Activated T-helper 1 cell treated with anti-CD3 and anti-CD28 coated beads, Interleukin-12 subunit alpha, Interleukin-12 subunit beta, Interleukin-2, Interleukin-4 antibody, amounts not matched to agents 30 ng/mL and 10 ng/mL and 1 ng/mL, durations not matched to agents 14 hours and 24 hours and 36 hours (primary cell): Measurements from ENCODE around the gene NUP210. TPM values are rescaled to one million over a fixed set of nuclear protein-coding genes. Genes with fewer than 3 reads are reported as not detected.

Experiments
- DNase-seq: peaks from one replicate; pipeline ENCODE4 v3.0.0; 2021; ENCODE audit warnings: low spot score
- H3K27ac Mint-ChIP-seq: one replicate; pipeline ENCODE4 v1.8.0; 2021; ENCODE audit warnings: mild to moderate bottlenecking, mixed read lengths
- H3K27me3 Mint-ChIP-seq: one replicate; pipeline ENCODE4 v1.8.0; 2022; ENCODE audit warnings: mild to moderate bottlenecking, moderate library complexity, mixed read lengths; ENCODE audit not compliant: insufficient read depth
- H3K36me3 Mint-ChIP-seq: one replicate; pipeline ENCODE4 v1.8.0; 2021; ENCODE audit warnings: low read depth, mixed read lengths
- H3K4me1 Mint-ChIP-seq: one replicate; pipeline ENCODE4 v1.8.0; 2021; ENCODE audit warnings: low read depth, mixed read lengths
- H3K4me3 Mint-ChIP-seq: one replicate; pipeline ENCODE4 v1.8.0; 2021; ENCODE audit warnings: mild to moderate bottlenecking, moderate library complexity, mixed read lengths
- H3K9me3 Mint-ChIP-seq: one replicate; pipeline ENCODE4 v1.8.0; 2021; ENCODE audit warnings: mixed read lengths
- intact Hi-C: fragments of 100-400 bp; cut with micrococcal nuclease; formaldehyde crosslinking; loops from one replicate; pipeline ENCODE4 v1.15.1; 2024
- total RNA-seq: library from RNA; stranded (reverse); gene quantifications from 2 replicates; pipeline ENCODE4 v1.2.3, GENCODE V29; 2022

The NUP210 gene
- total RNA-seq, 1 donor from 2014 or later = 152 TPM

DNA sequence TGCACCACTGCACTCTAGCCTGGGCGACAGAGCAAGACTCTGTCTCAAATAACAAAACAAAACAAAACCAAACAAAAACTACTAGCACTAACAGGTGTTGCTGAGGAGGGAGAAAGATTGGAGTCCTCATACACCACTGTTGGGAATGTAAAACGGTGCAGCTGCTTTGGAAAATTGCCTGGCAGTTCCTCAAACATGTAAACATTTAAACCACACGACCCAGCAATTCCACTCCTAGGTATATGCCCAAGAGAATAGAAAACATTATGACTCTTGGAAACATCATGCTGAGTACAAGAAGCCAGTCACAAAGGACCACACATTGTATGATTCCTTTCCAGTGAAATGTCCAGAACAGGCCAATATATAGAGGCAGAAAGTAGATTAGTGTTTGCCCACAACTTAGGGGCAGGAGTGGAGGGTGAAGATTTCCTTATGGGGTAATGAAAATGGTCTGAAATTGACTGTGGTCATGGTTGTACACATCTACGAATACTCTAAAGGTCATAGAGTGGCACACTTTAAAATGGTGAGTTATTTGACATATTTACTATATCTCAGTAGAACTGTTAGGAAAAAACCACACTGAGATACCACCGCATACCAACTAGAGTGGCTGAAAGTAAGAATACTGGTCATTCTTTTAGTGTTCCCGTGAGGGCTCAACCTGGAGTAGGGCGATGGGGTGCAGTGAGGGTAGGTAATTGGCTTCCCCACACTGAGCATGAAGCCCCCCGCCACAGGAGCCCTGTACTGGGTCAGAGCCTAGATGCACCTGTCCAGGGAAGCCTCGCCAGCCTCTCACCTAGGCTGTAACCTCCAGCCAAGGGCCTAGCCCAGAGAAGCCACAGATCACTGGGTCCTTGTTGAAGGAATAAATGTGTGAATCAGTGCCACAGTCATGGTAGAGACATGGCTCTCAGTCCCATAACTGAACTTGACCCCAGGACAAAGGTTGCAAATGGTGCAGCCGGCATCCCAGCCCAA is 131.1 kb downstream of the NUP210 start:
- DNase-seq = no peak
- no peak overlapping the region for H3K4me3 Mint-ChIP-seq
- H3K36me3 Mint-ChIP-seq = peaks cover 8% of the 10 kb centered on the region
- H3K27ac Mint-ChIP-seq = no peak overlapping the region
- peaks cover 34% of the 10 kb centered on the region for H3K27me3 Mint-ChIP-seq
- H3K4me1 Mint-ChIP-seq = no peaks in the 10 kb centered on the region
- H3K9me3 Mint-ChIP-seq = peaks cover 24% of the 10 kb centered on the region
- intact Hi-C loops = no loop called here

DNA sequence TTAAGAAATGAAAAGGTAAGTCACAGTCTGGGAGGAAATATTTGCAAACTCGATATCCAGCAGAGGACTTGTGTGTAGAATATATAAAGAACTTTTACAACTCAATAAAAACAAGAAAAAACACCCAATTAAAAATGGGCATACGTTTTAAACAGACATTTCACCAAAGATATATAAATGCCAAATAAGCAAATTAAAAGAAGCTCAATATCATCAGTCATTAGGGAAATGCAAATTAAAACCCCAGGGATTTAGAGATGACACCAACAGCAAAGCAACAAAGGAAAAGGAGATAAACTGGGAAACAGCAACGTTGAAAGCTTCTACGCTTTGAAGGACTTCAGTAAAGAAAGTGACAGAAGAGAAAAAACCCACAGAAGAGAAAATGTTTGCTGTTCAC is 132.3 kb downstream of the NUP210 start:
- H3K27ac Mint-ChIP-seq = no peak overlapping the region
- no peak overlapping the region for H3K4me3 Mint-ChIP-seq
- intact Hi-C loops = no loop called here
- peaks cover 42% of the 10 kb centered on the region for H3K27me3 Mint-ChIP-seq
- no peaks in the 10 kb centered on the region for H3K4me1 Mint-ChIP-seq
- H3K36me3 Mint-ChIP-seq = peaks cover 8% of the 10 kb centered on the region
- peaks cover 28% of the 10 kb centered on the region for H3K9me3 Mint-ChIP-seq
- DNase-seq = no peak

DNA sequence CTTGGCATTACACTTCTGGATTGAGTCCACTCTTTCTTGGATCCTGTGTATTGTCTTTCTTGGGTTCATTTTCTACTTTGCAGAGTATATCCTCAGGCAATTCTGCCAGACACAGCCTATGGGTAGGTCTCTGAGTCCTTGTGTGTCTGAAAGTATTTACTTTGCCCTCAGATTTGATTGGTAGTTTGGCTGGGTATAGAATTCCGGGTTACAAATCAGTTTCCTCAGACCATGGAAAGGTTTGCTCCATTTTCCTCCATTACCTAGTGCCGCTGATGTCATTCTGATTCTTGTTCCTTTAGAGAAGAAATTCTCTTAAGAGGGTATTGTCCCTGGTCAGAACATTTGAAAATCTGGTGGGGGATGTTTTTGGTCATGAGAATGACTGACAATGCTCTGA is 133.2 kb downstream of the NUP210 start:
- intact Hi-C loops = no loop called here
- Mint-ChIP-seq H3K27ac (no peak overlapping the region), H3K9me3 (peaks cover 28% of the 10 kb centered on the region), H3K4me1 (no peaks in the 10 kb centered on the region), H3K27me3 (peaks cover 38% of the 10 kb centered on the region), H3K36me3 (peaks cover 8% of the 10 kb centered on the region), H3K4me3 (no peak overlapping the region)
- DNase-seq = no peak

DNA sequence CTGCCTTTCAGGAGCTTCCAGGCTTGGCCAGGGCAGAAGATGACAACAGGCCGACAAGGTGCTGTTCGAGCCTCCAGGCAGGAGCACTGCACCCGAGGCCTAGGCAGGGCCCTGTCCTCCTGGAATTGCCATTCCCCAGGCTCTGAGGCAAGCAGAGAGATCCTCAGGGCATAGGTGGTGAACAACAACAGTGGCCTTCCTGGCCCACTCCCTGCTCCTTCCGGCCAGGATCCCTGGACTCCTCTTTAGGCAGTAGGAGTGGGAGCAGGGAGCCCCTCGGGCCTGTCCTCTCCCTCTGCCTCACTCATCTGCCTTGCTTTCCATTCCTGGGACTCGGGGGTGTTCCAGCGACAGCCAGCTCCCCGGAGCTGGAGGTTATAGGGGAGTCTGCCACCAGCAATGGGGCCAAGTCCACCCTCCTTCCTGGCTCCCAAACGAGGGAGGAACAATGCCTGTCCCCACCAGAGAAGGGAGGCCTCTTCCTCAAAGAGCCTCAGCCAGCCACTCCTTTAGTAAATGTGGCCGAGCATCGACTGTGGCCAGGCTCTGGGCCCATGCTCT is 135.0 kb downstream of the NUP210 start:
- H3K4me3 Mint-ChIP-seq = no peak overlapping the region
- peaks cover 49% of the 10 kb centered on the region for H3K27me3 Mint-ChIP-seq
- H3K27ac Mint-ChIP-seq = no peak overlapping the region
- no peak for DNase-seq
- peaks cover 8% of the 10 kb centered on the region for H3K36me3 Mint-ChIP-seq
- H3K4me1 Mint-ChIP-seq = no peaks in the 10 kb centered on the region
- H3K9me3 Mint-ChIP-seq = peaks cover 28% of the 10 kb centered on the region
- intact Hi-C loops = no loop called here

DNA sequence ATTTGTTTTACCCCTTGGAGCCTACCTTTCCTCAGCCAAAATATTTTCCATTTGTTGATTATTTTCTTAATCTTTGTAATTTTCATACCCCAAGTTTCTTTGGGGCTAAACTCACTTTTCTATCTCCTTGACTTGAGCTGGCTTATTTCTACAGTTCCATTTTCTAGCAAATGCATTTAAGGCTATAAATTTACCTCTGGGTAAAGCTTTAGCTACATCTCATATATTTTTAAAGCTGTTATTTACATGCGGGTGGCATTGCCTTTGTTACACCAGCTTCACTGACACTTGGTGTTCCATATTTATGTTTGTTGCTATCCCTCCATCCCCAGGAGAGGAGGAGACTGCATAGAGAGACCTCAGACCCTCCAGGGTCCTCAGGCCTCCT is 136.3 kb downstream of the NUP210 start:
- no peak for DNase-seq
- H3K4me1 Mint-ChIP-seq = no peaks in the 10 kb centered on the region
- H3K4me3 Mint-ChIP-seq = peak overlapping the region; percentile 51
- no peak overlapping the region for H3K27ac Mint-ChIP-seq
- H3K27me3 Mint-ChIP-seq = peaks cover 55% of the 10 kb centered on the region
- peaks cover 8% of the 10 kb centered on the region for H3K36me3 Mint-ChIP-seq
- peaks cover 28% of the 10 kb centered on the region for H3K9me3 Mint-ChIP-seq
- intact Hi-C loops = no loop called here

DNA sequence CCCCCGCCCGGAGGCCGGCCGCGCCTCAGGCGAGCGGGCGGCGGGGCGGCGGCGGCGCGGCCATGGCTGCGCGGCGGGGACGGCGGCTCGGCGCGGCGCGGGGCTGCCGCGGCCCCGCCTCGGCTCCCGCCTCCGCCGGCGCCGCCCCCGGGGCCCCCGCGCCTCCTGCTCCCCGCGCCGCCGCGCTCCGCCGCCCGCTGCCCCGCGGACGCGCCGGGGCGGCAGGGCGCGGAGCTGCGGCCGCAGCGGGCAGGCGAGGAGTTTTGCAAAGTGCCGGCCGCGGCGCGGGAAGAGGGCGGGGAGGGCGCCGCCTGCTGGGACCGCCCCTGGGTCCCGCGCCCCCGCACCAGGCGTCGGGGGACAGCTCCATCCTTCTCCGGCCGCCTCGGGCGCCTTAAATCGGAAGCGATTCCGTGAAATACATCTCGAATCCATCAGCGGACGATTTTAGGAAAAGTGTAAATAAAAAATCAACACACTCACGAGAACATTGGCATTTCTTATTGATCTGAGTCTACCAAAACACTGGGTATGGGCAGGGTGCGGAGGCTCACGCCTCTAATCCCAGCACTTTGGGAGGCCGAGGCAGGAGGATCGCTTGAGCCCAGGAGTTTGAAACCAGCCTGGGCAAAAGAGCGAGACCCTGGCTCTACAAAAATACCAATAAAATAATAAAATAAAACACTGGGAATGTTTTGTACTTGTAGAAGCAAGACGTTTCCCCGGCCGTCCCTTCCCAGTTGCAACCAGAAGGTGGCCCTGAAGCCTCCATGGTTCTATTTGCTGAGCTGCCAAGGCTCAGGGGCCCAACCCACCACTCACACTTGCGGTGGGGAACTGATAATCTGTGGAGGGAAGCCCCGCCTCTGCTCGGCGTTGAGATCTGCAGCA is 136.9 kb downstream of the NUP210 start:
- Mint-ChIP-seq H3K4me3 (peak overlapping the region; percentile 51), H3K36me3 (peaks cover 8% of the 10 kb centered on the region), H3K27me3 (peaks cover 51% of the 10 kb centered on the region), H3K4me1 (no peaks in the 10 kb centered on the region), H3K27ac (no peak overlapping the region), H3K9me3 (peaks cover 28% of the 10 kb centered on the region)
- intact Hi-C loops = no loop called here
- DNase-seq = no peak

DNA sequence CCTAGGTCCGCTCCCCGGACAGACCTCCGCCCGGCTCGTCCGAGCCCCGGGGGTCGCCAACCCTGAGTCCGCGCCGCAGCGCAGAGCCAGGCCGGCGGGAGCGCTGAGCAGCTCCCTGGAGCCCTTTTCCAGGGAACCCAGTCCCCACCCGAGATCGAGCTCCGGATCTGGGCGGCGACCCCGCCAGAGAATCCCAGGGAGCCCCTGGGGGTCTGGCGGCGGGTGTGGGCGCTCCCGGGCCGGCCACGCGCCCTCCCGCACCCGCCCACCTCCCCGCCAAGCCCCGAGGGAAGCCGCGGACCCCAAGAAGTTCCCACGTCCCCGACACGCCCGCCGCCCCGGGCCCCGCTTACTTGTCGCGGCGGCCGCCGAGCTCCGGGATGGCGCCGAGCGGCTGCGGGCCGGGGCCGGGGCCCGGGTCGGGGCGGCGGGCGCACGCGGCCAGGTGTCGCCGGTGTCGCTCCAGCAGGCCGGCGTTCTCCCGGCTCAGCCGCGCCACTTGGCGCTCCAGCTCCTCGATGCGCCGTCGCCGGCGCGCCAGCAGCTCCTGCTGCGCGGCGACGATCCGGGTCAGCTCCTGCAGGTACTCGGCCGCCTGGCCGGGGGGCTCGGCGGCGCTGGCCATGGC is 137.7 kb downstream of the NUP210 start:
- Mint-ChIP-seq H3K4me1 (no peaks in the 10 kb centered on the region), H3K27me3 (peaks cover 46% of the 10 kb centered on the region), H3K9me3 (peaks cover 28% of the 10 kb centered on the region), H3K36me3 (peaks cover 8% of the 10 kb centered on the region), H3K27ac (no peak overlapping the region), H3K4me3 (no peak overlapping the region)
- no peak for DNase-seq
- intact Hi-C loops = no loop called here

DNA sequence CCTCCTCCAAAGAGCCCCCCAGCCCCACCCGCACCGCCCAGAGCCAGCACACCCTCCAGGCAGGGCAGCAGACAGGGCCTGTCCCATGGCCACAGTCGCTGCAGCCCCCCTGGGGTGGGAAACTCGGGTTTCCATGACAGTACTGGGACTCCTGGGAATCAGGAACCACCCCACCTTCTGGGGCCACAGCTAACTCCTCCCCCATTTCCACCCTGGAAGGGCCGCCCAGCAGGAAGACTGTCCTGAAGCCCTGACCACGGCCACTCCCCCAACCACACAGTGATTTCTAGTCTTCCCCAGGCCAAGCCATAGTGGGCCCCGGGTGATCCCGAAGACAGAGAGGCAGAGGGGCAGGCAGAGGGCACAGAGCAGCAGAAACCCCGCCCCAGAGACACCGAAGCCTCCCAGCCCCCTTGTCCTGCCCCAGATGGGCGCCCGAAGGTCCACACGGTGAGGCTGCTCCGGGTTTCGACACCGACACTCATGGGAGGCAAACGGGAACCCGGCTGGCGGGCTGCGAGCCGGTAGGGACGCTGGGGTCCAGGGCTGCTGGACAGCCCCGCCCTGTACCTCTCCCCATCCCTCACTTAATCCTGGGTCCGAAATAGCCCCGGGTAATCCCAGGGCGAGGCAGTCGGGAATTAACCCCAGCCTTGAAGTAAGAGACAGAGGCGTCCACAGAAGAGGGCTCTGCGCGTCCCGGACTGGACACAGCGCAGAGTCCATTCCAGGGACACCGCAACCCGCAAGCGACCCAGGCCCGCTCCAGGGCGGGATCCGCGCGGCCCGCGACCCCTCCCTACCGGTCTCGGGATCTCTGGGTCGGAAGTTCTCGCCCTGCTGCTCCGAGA is 138.4 kb downstream of the NUP210 start:
- no peak for DNase-seq
- no peaks in the 10 kb centered on the region for H3K4me1 Mint-ChIP-seq
- peaks cover 6% of the 10 kb centered on the region for H3K36me3 Mint-ChIP-seq
- H3K27me3 Mint-ChIP-seq = peaks cover 41% of the 10 kb centered on the region
- no peak overlapping the region for H3K27ac Mint-ChIP-seq
- H3K9me3 Mint-ChIP-seq = peaks cover 21% of the 10 kb centered on the region
- intact Hi-C loops = no loop called here
- peak overlapping the region; percentile 53 for H3K4me3 Mint-ChIP-seq

DNA sequence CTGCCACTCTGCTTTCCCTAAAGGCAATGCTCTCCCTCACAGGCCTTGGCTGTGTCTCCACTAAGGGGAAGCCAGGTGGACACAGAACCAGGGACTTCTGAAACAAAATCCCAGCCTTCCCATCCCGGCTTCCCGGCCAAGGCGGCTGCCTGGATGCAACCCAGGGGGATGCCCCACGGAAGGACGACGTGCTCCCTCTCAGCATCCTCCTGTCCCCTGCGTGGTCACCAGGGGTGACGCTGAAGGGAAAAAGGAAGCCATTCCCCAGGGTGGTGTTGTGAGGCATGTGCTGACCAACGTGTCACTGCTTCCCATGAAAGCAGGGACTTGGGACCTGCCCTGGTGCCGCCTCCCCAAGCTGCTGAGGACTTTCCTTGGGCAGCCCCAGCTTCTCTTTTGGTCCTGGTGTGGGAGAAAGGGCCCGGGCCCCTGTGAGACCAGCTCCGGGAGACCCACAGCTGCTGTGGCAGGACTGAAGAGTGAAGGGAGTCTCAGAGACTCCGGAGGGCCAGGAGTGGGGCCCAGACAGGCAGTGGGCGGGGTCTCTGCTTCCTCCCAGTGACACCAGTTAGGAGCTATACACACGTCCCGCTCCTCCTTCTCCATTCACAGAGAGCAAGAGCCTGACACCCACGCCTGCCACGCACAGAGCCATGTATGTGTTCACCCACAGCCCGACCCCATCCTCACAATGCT is 139.2 kb downstream of the NUP210 start:
- Mint-ChIP-seq H3K4me3 (peak overlapping the region; percentile 53), H3K36me3 (peaks cover 6% of the 10 kb centered on the region), H3K9me3 (peaks cover 14% of the 10 kb centered on the region), H3K27ac (no peak overlapping the region), H3K4me1 (no peaks in the 10 kb centered on the region), H3K27me3 (peaks cover 36% of the 10 kb centered on the region)
- intact Hi-C loops = no loop called here
- DNase-seq = no peak

DNA sequence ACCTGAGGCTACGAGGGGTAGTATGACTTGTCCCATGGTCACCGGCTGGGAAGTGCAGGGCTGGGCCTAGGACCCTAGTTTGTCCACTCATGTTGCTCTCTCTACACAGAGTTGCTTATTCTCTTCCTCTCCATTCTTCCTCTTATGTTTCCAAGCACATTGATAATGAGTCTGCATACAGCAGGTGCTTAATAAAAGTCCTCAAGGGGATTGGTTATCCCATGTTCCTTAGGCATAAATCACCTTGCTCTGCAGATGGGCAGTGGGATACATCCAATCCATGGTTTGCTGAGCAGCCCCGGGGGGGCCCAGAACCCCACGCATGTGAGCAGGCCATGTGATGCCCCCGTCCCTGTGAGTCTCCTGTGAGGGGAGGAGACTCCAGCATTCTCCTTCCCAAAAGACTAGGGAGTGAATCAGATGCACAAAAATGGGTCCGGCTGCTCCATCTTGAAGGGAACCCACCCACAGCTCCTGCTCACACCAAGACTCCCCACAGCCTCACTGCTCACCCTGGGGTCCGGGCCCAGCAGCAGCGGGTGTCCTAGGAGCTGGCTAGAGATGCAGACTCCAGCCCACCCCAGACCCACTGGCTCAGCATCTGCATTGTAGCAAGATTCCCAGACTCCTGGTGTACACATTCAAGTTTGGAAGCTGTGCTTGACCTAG is 139.9 kb downstream of the NUP210 start:
- H3K4me1 Mint-ChIP-seq = no peaks in the 10 kb centered on the region
- peaks cover 14% of the 10 kb centered on the region for H3K9me3 Mint-ChIP-seq
- intact Hi-C loops = no loop called here
- no peak for DNase-seq
- no peak overlapping the region for H3K4me3 Mint-ChIP-seq
- no peak overlapping the region for H3K27ac Mint-ChIP-seq
- peaks cover 6% of the 10 kb centered on the region for H3K36me3 Mint-ChIP-seq
- H3K27me3 Mint-ChIP-seq = peaks cover 34% of the 10 kb centered on the region

DNA sequence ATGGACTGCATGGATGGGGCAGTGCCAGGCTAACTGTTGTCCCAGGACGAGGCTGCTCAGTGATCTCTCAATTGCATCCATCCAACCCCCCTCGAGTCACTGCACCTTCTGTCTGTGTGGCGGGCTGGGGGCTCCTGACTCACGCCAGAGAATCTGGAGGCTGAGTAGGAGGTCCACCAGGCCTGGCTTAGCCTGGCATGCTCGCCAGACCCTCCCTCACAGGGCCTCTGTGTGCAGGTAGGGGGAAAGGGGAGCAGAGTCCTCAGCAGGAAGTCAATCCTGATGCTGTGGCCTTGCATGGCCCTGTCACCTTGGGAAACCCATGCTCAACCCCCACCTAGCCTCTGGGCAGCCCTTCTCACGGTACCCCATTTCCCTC is 140.6 kb downstream of the NUP210 start:
- Mint-ChIP-seq H3K9me3 (peaks cover 10% of the 10 kb centered on the region), H3K27me3 (peaks cover 31% of the 10 kb centered on the region), H3K4me1 (no peaks in the 10 kb centered on the region), H3K27ac (no peak overlapping the region), H3K4me3 (no peak overlapping the region), H3K36me3 (peaks cover 5% of the 10 kb centered on the region)
- no peak for DNase-seq
- intact Hi-C loops = no loop called here
